Measurements from ENCODE around the gene COL13A1. TPM values are rescaled to one million over a fixed set of nuclear protein-coding genes. Genes with fewer than 3 reads are reported as not detected.

COL13A1 gene
- total RNA-seq, 6 experiments from 2014 or later: 33.5 to 46.6 (median 38.1) TPM

DNA sequence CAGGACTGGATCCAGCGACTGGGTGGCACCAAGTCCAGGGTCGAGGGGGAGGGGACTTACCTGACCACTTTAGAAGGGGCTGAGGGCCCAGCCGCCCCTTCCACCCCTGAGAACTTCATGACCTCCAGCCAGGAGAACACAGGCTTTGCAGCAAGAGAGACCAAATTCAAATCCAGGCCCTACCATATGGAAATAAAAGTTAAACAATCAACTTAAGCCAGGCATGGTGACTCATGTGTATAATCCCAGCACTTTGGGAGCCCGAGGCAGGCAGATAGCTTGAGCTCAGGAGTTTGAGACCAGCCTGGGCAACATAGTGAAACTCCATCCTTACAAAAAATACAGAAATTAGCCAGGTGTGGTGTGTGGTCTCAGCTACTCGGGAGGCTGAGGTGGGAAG lies 61.9 kb downstream of the COL13A1 start:
- no peaks in the 10 kb centered on the region for H3K9me3 Mint-ChIP-seq
- H3K4me1 Mint-ChIP-seq (ENCODE audit: low read depth): peaks cover 77% of the 10 kb centered on the region
- peak; percentile 65 for DNase-seq
- TF ChIP-seq, protein P1, sequence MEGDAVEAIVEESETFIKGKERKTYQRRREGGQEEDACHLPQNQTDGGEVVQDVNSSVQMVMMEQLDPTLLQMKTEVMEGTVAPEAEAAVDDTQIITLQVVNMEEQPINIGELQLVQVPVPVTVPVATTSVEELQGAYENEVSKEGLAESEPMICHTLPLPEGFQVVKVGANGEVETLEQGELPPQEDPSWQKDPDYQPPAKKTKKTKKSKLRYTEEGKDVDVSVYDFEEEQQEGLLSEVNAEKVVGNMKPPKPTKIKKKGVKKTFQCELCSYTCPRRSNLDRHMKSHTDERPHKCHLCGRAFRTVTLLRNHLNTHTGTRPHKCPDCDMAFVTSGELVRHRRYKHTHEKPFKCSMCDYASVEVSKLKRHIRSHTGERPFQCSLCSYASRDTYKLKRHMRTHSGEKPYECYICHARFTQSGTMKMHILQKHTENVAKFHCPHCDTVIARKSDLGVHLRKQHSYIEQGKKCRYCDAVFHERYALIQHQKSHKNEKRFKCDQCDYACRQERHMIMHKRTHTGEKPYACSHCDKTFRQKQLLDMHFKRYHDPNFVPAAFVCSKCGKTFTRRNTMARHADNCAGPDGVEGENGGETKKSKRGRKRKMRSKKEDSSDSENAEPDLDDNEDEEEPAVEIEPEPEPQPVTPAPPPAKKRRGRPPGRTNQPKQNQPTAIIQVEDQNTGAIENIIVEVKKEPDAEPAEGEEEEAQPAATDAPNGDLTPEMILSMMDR (IDR thresholded peaks at IDR 0.05): no peak
- peak overlapping the region; percentile 82 for H3K4me3 Mint-ChIP-seq
- peak overlapping the region; percentile 96 for H3K27ac Mint-ChIP-seq
- peaks cover 4% of the 10 kb centered on the region for H3K36me3 Mint-ChIP-seq (ENCODE audit: low read depth)
- H3K27me3 Mint-ChIP-seq (ENCODE audit: insufficient read depth): peaks cover 4% of the 10 kb centered on the region; the same call in 1 of the 2 replicates

DNA sequence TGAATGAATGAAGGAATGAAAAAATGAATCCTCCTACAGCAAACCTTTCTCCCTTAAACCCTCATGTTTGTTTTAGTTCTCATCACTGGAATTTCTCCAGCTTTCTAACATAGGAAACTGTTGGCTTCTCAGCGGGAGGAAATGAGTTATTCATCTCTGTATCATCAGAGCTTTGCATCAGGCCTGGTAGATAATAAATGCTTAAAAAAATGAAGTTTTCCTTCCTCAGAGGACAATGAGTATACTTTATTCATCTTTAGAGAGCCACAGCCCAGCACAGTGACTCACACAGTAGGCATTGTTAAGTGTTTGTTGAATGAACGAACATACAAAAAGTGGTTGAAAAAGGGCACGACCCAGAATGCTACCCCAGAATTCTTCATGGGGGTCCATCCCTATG lies 62.6 kb downstream of the COL13A1 start:
- TF ChIP-seq, protein P1 (IDR thresholded peaks at IDR 0.05): no peak
- peak overlapping the region; percentile 96 for H3K27ac Mint-ChIP-seq
- H3K36me3 Mint-ChIP-seq (ENCODE audit: low read depth): peaks cover 11% of the 10 kb centered on the region
- H3K27me3 Mint-ChIP-seq (ENCODE audit: insufficient read depth): peaks cover 4% of the 10 kb centered on the region; the same call in 1 of the 2 replicates
- no peaks in the 10 kb centered on the region for H3K9me3 Mint-ChIP-seq
- DNase-seq: peak; percentile 95
- peaks cover 84% of the 10 kb centered on the region for H3K4me1 Mint-ChIP-seq (ENCODE audit: low read depth)
- H3K4me3 Mint-ChIP-seq: peak overlapping the region; percentile 82

DNA sequence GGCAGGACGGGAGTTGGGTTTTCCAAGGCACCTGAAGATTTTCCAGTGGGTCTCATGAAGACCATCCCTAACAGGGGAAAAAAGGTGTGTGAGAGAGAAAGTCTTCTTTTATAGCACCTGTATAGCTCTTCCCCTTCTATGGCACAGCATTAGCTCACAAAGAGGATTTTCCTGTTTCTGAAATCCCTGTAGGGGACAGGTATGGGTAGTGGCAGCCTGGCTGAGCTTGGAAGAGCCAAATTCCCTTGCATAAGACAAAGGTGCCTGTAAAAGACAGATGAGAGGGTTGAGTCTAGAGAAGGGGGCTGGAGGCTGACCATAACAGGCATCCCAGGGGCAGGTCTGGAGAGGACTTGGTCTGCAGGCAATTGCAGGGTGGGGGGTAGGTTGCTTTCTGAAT lies 63.7 kb downstream of the COL13A1 start:
- Mint-ChIP-seq H3K4me1 (ENCODE audit: low read depth) (peaks cover 91% of the 10 kb centered on the region), H3K27ac (peak overlapping the region; percentile 96)

DNA sequence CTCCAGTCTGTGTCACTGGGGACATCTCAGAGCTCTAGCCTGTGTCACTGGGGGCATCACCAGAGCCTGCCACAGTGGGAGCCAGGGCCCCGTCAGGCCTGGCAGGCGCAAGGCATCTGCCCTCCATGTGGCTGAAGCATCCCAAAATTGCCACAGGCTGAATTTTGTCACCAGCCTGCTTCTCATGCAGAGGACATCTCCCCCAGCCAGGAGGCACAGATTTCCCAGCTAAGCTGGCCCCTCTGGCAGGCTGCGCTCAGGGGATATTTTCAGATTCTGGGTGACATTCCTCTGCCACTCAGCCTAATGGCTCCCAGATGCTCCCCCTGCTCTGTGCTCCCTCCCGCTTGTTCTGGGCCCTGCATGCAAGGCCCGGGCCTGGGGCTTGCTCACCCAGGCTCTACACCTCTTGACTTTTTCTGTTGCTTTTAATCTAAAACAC lies 64.6 kb downstream of the COL13A1 start:
- Mint-ChIP-seq H3K4me1 (ENCODE audit: low read depth) (peaks cover 83% of the 10 kb centered on the region), H3K4me3 (peak overlapping the region; percentile 68), H3K27me3 (ENCODE audit: insufficient read depth) (peaks cover 3% of the 10 kb centered on the region; the same call in 1 of the 2 replicates), H3K9me3 (no peaks in the 10 kb centered on the region), H3K27ac (peak overlapping the region; percentile 96), H3K36me3 (ENCODE audit: low read depth) (peaks cover 12% of the 10 kb centered on the region)
- no peak for DNase-seq
- TF ChIP-seq, protein P1 (IDR thresholded peaks at IDR 0.05): 0 out of 2 replicates have a peak, but pooled peaks have one; percentile 6

More for the DNA sequence above, 63.7 kb downstream of the COL13A1 start:
- no peaks in the 10 kb centered on the region for H3K9me3 Mint-ChIP-seq
- DNase-seq: no peak
- H3K36me3 Mint-ChIP-seq (ENCODE audit: low read depth): peaks cover 12% of the 10 kb centered on the region
- H3K27me3 Mint-ChIP-seq (ENCODE audit: insufficient read depth): peaks cover 3% of the 10 kb centered on the region; the same call in 1 of the 2 replicates
- TF ChIP-seq, protein P1 (IDR thresholded peaks at IDR 0.05): no peak
- peak overlapping the region; percentile 82; the same call in 1 of the 2 replicates for H3K4me3 Mint-ChIP-seq

DNA sequence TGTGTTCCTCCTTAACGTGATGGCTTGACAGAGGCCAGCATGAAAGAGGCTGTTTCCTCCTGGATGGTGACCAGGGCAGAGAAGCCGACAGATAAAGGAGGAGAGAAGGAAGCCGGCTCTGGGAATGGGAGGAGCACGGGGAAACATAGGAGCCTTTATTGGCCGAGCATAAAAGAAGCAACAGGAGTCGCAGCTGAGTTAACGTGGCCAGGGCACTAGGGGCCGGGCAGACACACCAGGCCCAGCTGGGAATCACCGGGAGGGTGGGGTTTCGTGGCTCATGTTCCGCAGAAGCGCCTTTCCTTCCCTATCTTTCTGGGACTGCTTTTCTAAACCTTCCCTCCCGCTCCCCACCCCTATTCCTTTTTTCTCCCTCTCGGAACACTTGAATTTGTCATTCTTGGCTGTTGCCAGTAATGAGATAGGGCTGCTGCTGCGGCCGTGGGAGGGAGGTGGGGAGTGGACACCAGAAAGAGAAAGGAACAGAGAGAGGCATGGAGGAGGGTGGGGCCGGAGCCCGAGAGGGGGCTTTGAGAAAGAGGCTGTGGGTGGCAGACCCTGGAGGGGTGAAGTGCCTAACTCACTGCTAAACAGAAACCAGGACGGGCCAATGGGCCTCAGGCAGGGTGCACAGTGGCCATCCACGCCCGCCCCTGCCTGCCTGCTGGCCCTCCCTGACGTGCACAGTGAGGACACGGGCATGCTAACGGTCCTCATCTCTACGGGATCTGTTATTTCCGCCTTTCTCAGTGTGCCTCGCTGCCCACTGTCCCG lies 65.2 kb downstream of the COL13A1 start:
- Mint-ChIP-seq H3K27ac (peak overlapping the region; percentile 96), H3K4me1 (ENCODE audit: low read depth) (peaks cover 77% of the 10 kb centered on the region), H3K4me3 (peak overlapping the region; percentile 68), H3K9me3 (no peaks in the 10 kb centered on the region), H3K27me3 (ENCODE audit: insufficient read depth) (peaks cover 3% of the 10 kb centered on the region; the same call in 1 of the 2 replicates), H3K36me3 (ENCODE audit: low read depth) (peaks cover 12% of the 10 kb centered on the region)
- TF ChIP-seq, protein P1 (IDR thresholded peaks at IDR 0.05): peak; percentile 20; the same call in 1 of the 2 replicates
- DNase-seq: peak; percentile 86
